HepG2 (cell line): ENCODE results near the gene PCNA. TPM values are rescaled to one million over a fixed set of nuclear protein-coding genes. Genes with fewer than 3 reads are reported as not detected.

Experiments
- ATAC-seq: fragments of 200-7000 bp; cut with Tn5 transposase; 3 replicates; pipeline ENCODE4 v1.9.1; 2020; ENCODE audit warnings: mild to moderate bottlenecking, moderate library complexity
- BruUV-seq: library from RNA; stranded (reverse); fragments of 400-500 nt; replicated peaks from 2 replicates; lab custom pipeline; 2021; lab: Mats Ljungman, UMichigan
- CTCF ChIA-PET: fragments of 300-600 bp; formaldehyde crosslinking; extraction: SDS; loops from one replicate; lab custom pipeline; 2021; ENCODE audit warnings: low total read pairs, inconsistent platforms, low intra/inter-chr PET ratio; lab: Yijun Ruan, JAX
- POLR2A ChIA-PET: fragments of 350-600 bp; sonication (Branson Sonifier 250); formaldehyde crosslinking; loops from one replicate; lab custom pipeline; 2020; ENCODE audit warnings: antibody characterized with exemption, inconsistent platforms; lab: Yijun Ruan, JAX
- DNase-seq: peaks from one replicate; pipeline ENCODE4 v3.0.0-alpha.2; 2015; ENCODE audit warnings: low spot score
- FAIRE-seq: peaks from 3 replicates; lab custom pipeline; 2011; peaks lifted over from hg19 to GRCh38; lab: Jason Lieb, UNC
- H2AFZ ChIP-seq: one replicate; pipeline ENCODE4 v1.6.1; 2011; ENCODE audit warnings: low read length, inconsistent platforms
- H3K27ac ChIP-seq: fragments of 300-600 bp; 3 replicates; pipeline ENCODE4 v1.8.0; 2011; ENCODE audit warnings: mixed run types, mild to moderate bottlenecking, mixed read lengths, low read length, inconsistent platforms; ENCODE audit not compliant: insufficient read depth; ENCODE audit errors: extremely low read length
- H3K27me3 ChIP-seq, 2 experiments: fragments of 200-600 bp in 1 of 2; 2 replicates in 1 of 2; 3 replicates in 1 of 2; pipeline versions ENCODE4 v1.6.0 to v1.8.0; 2011; ENCODE audit warnings: low read length in 2 of 2, mild to moderate bottlenecking in 2 of 2, moderate library complexity in 2 of 2, inconsistent platforms in 1 of 2; ENCODE audit not compliant: insufficient read depth in 2 of 2, control insufficient read depth in 1 of 2
- H3K36me3 ChIP-seq, 2 experiments: fragments of 200-600 bp in 1 of 2; replicated peaks in 1 of 2; 2 replicates in 1 of 2; 3 replicates in 1 of 2; pipeline versions ENCODE4 v1.5.1 to v1.8.0; 2011; ENCODE audit warnings: low read length in 2 of 2, inconsistent platforms in 1 of 2; ENCODE audit not compliant: insufficient read depth in 2 of 2, control insufficient read depth in 1 of 2
- H3K4me1 ChIP-seq: 2 replicates; pipeline ENCODE4 v1.5.1; 2012; ENCODE audit warnings: low read length, inconsistent platforms; ENCODE audit not compliant: insufficient read depth
- H3K4me2 ChIP-seq: 2 replicates; pipeline ENCODE4 v1.6.0; 2011; ENCODE audit warnings: low read depth, low read length, inconsistent platforms
- H3K4me3 ChIP-seq, 3 experiments: fragments of 200-600 bp in 1 of 3; sonication (generic), shearing (Covaris generic) in 1 of 3; replicated peaks in 1 of 3; 2 replicates each; pipeline ENCODE4 v1.5.1; 2011 to 2016; ENCODE audit warnings: low read length in 3 of 3, inconsistent platforms in 2 of 3, low read depth in 2 of 3, mild to moderate bottlenecking in 2 of 3, control low read depth in 1 of 3, mixed read lengths in 1 of 3; ENCODE audit not compliant: insufficient read depth in 1 of 3
- H3K79me2 ChIP-seq: one replicate; pipeline ENCODE4 v1.6.1; 2011; ENCODE audit warnings: low read length, inconsistent platforms; ENCODE audit not compliant: insufficient read depth
- H3K9ac ChIP-seq: 2 replicates; pipeline ENCODE4 v1.6.0; 2011; ENCODE audit warnings: mild to moderate bottlenecking, low read depth, low read length, inconsistent platforms; ENCODE audit not compliant: insufficient read depth
- H3K9me3 ChIP-seq: 2 replicates; pipeline ENCODE4 v1.5.1; 2012; ENCODE audit warnings: mild to moderate bottlenecking, low read length
- H4K20me1 ChIP-seq: 2 replicates; pipeline ENCODE4 v1.6.0; 2011; ENCODE audit warnings: inconsistent platforms, mild to moderate bottlenecking, low read length, moderate library complexity; ENCODE audit not compliant: insufficient read depth
- CBX2 ChIP-seq, 2 experiments: fragments of 200-600 bp in 1 of 2; sonication (generic); formaldehyde crosslinking in 1 of 2; IDR thresholded peaks; 2 replicates each; pipeline versions ENCODE4 v1.7.0 to v1.8.1; 2018 to 2022; ENCODE audit warnings: low read depth in 2 of 2, low read length in 1 of 2, mild to moderate bottlenecking in 1 of 2, missing genetic modification reagents in 1 of 2
- CSRNP1 ChIP-seq: sonication (generic); formaldehyde crosslinking; IDR thresholded peaks from 2 replicates; pipeline ENCODE4 v1.8.1; 2023; ENCODE audit warnings: mild to moderate bottlenecking, missing genetic modification reagents
- GATA4 ChIP-seq: sonication (generic); IDR thresholded peaks from 2 replicates; pipeline ENCODE4 v1.6.1; 2016; ENCODE audit warnings: antibody characterized with exemption, low read depth, borderline replicate concordance
- HCFC1 ChIP-seq: fragments of 150-350 bp; IDR thresholded peaks from 2 replicates; pipeline ENCODE4 v1.6.1; 2014; ENCODE audit warnings: low read depth, low read length
- KAT2B ChIP-seq: fragments of 150-350 bp; IDR thresholded peaks from 2 replicates; pipeline ENCODE4 v1.6.1; 2014; ENCODE audit warnings: low read depth, low read length, borderline replicate concordance
- KAT7 ChIP-seq: IDR thresholded peaks from 2 replicates; pipeline ENCODE4 v1.6.1; 2018; ENCODE audit warnings: borderline replicate concordance, missing compliant biosample characterization
- MBNL3 ChIP-seq: fragments of 250-450 bp; sonication (Bioruptor Pico); conservative IDR thresholded peaks from 2 replicates; pipeline ENCODE4 v1.8.0; 2022; ENCODE audit warnings: mild to moderate bottlenecking, inconsistent platforms
- NFKB2 ChIP-seq: sonication (generic); formaldehyde crosslinking; IDR thresholded peaks from 2 replicates; pipeline ENCODE4 v1.4.0; 2020; ENCODE audit warnings: missing genetic modification reagents, borderline replicate concordance
- RFX1 ChIP-seq: fragments of 450-650 bp; IDR thresholded peaks from 2 replicates; pipeline ENCODE4 v1.6.1; 2017
- SIX1 ChIP-seq: sonication (generic); formaldehyde crosslinking; IDR thresholded peaks from 2 replicates; pipeline ENCODE4 v1.4.0; 2020; ENCODE audit warnings: missing genetic modification reagents, borderline replicate concordance
- SMARCC2 ChIP-seq: fragments of 450-650 bp; IDR thresholded peaks from 2 replicates; pipeline ENCODE4 v1.6.1; 2017; ENCODE audit warnings: antibody characterized with exemption, mild to moderate bottlenecking
- TBL1XR1 ChIP-seq: fragments of 150-350 bp; IDR thresholded peaks from 2 replicates; pipeline ENCODE4 v1.6.1; 2014; ENCODE audit warnings: borderline replicate concordance, low read length; ENCODE audit not compliant: partially characterized antibody
- ZFYVE20 ChIP-seq: sonication (generic); formaldehyde crosslinking; IDR thresholded peaks from 2 replicates; pipeline ENCODE4 v1.8.0; 2023; ENCODE audit warnings: low read depth, mild to moderate bottlenecking, moderate library complexity, missing genetic modification reagents, borderline replicate concordance
- ZGPAT ChIP-seq: IDR thresholded peaks from 2 replicates; pipeline ENCODE4 v1.6.1; 2016; ENCODE audit warnings: mild to moderate bottlenecking
- ZNF678 ChIP-seq: sonication (generic); formaldehyde crosslinking; IDR thresholded peaks from 2 replicates; pipeline ENCODE4 v1.4.0; 2020; ENCODE audit warnings: mild to moderate bottlenecking, missing genetic modification reagents
- ZSCAN22 ChIP-seq: sonication (generic); formaldehyde crosslinking; IDR thresholded peaks from 2 replicates; pipeline ENCODE4 v1.4.0; 2020; ENCODE audit warnings: mild to moderate bottlenecking, missing genetic modification reagents
- WGBS: methylation state at CpG from one replicate; pipeline ENCODE4 v1.1.6; 2017; ENCODE audit warnings: low lambda C conversion rate; 5-methylcytosine and 5-hydroxymethylcytosine counted together
- in situ Hi-C: cut with HindIII; loops from 2 replicates; pipeline ENCODE4 v1.10.0; 2017; ENCODE audit warnings: low pct_unique_long_range_greater_than_20kb; ENCODE audit not compliant: extremely low pct_ligation_motif_present
- intact Hi-C: fragments of 100-400 bp; cut with micrococcal nuclease; formaldehyde crosslinking; loops from one replicate; pipeline ENCODE4 v1.10.0; 2022; ENCODE audit not compliant: unreplicated experiment
- polyA plus RNA-seq, 8 experiments: library from polyadenylated mRNA; depleted of rRNA in 3 of 8; stranded (reverse) in 7 of 8; unstranded in 1 of 8; fragments of >200 nt; fragmentation: Illumina TruSeq in 4 of 8; extraction: Trizol in 4 of 8; gene quantifications; 2 replicates each; pipeline versions ENCODE4 v1.2.1 to v1.2.3, GENCODE V29; 2011 to 2016; ENCODE audit warnings: low read depth in 4 of 8, missing spikeins in 1 of 8, mixed read lengths in 1 of 8; ENCODE audit not compliant: insufficient read depth in 1 of 8
- total RNA-seq, 5 experiments: library from RNA; depleted of rRNA; stranded (reverse); fragments of >200 nt; fragmentation: Illumina TruSeq; extraction: Trizol; gene quantifications; 2 replicates each; pipeline ENCODE4 v1.2.3, GENCODE V29; 2016; ENCODE audit warnings: low read depth in 1 of 5
- TF ChIP-seq, protein P1 (sequence below): sonication (generic); formaldehyde crosslinking; IDR thresholded peaks from 2 replicates; pipeline ENCODE4 v1.5.0; 2020; ENCODE audit warnings: mild to moderate bottlenecking, low read depth, missing genetic modification reagents, borderline replicate concordance
- TF ChIP-seq, protein P2 (sequence below): sonication (generic); formaldehyde crosslinking; IDR thresholded peaks from 2 replicates; pipeline ENCODE4 v1.5.0; 2020; ENCODE audit warnings: missing genetic modification reagents, mild to moderate bottlenecking, borderline replicate concordance

The PCNA gene
- total and polyA plus RNA-seq, 2 of the 13 experiments (the other 11 are each of a cell fraction or from before 2014, with no cell fraction given), result 229 to 655 TPM

- Histone ChIP-seq H3K4me3 (peak overlapping the region in 2 of 3 experiments; percentile 5 to 52; a peak in 2 of 6 replicates), H3K27me3 (no peaks in the 10 kb centered on the region), H4K20me1 (no peaks in the 10 kb centered on the region), H3K27ac (peak overlapping the region; percentile 1), H2AFZ (peak overlapping the region; percentile 77), H3K9me3 (no peaks in the 10 kb centered on the region), H3K36me3 (no peaks in the 10 kb centered on the region), H3K4me2 (peak overlapping the region; percentile 75), H3K9ac (peak overlapping the region; percentile 24; the same call in 1 of the 2 replicates), H3K4me1 (peaks cover 54% of the 10 kb centered on the region), H3K79me2 (no peaks in the 10 kb centered on the region)
- 50% methylated on average over 8 of the region's 8 CpGs for WGBS
- DNase-seq, result peak; percentile 87
- POLR2A ChIA-PET, result interaction anchor here (0.6 to 2.0 kb wide), 8 partner anchors 8 to 118 kb away, joined by 3 to 9 read pairs (median 4); partner anchors contain the start of gene PCNA
- intact Hi-C loops (no loop called here), in situ Hi-C loops (no loop called here)
- peak; percentile 37 for FAIRE-seq
- ATAC-seq, result peak; percentile 91
- no TSS peak for BruUV-seq
- CTCF ChIA-PET, result no interaction called here
- TF ChIP-seq NFKB2 (CRISPR knock-in tag), result no peak; the same call in 1 of the 2 replicates
- no peak for TF ChIP-seq HCFC1
- TF ChIP-seq, protein P1, sequence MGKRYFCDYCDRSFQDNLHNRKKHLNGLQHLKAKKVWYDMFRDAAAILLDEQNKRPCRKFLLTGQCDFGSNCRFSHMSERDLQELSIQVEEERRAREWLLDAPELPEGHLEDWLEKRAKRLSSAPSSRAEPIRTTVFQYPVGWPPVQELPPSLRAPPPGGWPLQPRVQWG (CRISPR knock-in tag), result no peak
- TF ChIP-seq, protein P2, sequence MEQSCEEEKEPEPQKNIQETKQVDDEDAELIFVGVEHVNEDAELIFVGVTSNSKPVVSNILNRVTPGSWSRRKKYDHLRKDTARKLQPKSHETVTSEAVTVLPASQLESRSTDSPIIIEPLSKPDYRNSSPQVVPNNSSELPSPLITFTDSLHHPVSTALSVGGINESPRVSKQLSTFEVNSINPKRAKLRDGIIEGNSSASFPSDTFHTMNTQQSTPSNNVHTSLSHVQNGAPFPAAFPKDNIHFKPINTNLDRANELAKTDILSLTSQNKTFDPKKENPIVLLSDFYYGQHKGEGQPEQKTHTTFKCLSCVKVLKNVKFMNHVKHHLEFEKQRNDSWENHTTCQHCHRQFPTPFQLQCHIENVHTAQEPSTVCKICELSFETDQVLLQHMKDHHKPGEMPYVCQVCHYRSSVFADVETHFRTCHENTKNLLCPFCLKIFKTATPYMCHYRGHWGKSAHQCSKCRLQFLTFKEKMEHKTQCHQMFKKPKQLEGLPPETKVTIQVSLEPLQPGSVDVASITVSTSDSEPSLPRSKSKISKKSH, result no peak
- TF ChIP-seq CSRNP1, result peak; percentile 80; the same call in 1 of the 2 replicates
- TF ChIP-seq ZFYVE20 (CRISPR knock-in tag), result no peak
- TF ChIP-seq ZSCAN22 (CRISPR knock-in tag), result no peak
- TF ChIP-seq GATA4, result no peak
- no peak for TF ChIP-seq ZGPAT
- TF ChIP-seq MBNL3 (CRISPR knock-in tag), result no peak
- TF ChIP-seq SMARCC2, result no peak
- no peak for TF ChIP-seq SIX1 (CRISPR knock-in tag)
- TF ChIP-seq KAT7 (CRISPR knock-in tag), result no peak
- no peak for TF ChIP-seq ZNF678 (CRISPR knock-in tag)
- no peak for TF ChIP-seq CBX2 (IDR thresholded peaks at IDR 0.05; ENCODE audit: low read depth, low read length)
- TF ChIP-seq CBX2 (CRISPR knock-in tag; IDR thresholded peaks at IDR 0.05; ENCODE audit: low read depth), result no peak
- no peak for TF ChIP-seq RFX1
- no peak for TF ChIP-seq KAT2B
- no peak for TF ChIP-seq TBL1XR1
Measured at GRCh38 chr20:5072756-5073659, 46.8 kb downstream of the PCNA start.
